Panc1 (cell line): ENCODE measurements around the gene MED14. TPM values are rescaled to one million over a fixed set of nuclear protein-coding genes. Genes with fewer than 3 reads are reported as not detected.

Source experiments
- ATAC-seq: fragments of 200-7000 bp; cut with Tn5 transposase; 2 replicates; pipeline ENCODE4 v1.9.1; 2020; ENCODE audit warnings: mild to moderate bottlenecking, moderate library complexity
- BruUV-seq: library from RNA; stranded (reverse); fragments of 400-500 nt; replicated peaks from 2 replicates; lab custom pipeline; 2021; lab: Mats Ljungman, UMichigan
- CTCF ChIA-PET: fragments of 300-600 bp; sonication (Branson Sonifier 250); formaldehyde crosslinking; loops from one replicate; lab custom pipeline; 2022; ENCODE audit warnings: antibody characterized with exemption; lab: Charles Lee
- POLR2A ChIA-PET: fragments of 300-600 bp; sonication (Branson Sonifier 250); formaldehyde crosslinking; loops from one replicate; lab custom pipeline; 2022; ENCODE audit warnings: antibody characterized with exemption; lab: Charles Lee
- DNase-seq: peaks from one replicate; pipeline ENCODE4 v3.0.0-alpha.2; 2010; ENCODE audit warnings: low read depth, low spot score
- H3K27ac ChIP-seq: 2 replicates; pipeline ENCODE4 v1.5.1; 2011; ENCODE audit warnings: mild to moderate bottlenecking, low read length, inconsistent platforms
- H3K27me3 ChIP-seq: fragments of 200-500 bp; sonication (Bioruptor generic); 2 replicates; pipeline ENCODE4 v1.6.0; 2014; ENCODE audit warnings: low read length, inconsistent platforms; ENCODE audit not compliant: control insufficient read depth, insufficient read depth
- H3K36me3 ChIP-seq: fragments of 200-500 bp; sonication (Bioruptor generic); 2 replicates; pipeline ENCODE4 v1.5.1; 2014; ENCODE audit warnings: inconsistent platforms, mild to moderate bottlenecking, low read length, moderate library complexity; ENCODE audit not compliant: control insufficient read depth, insufficient read depth
- H3K4me1 ChIP-seq: 2 replicates; pipeline ENCODE4 v1.5.1; 2011; ENCODE audit warnings: inconsistent platforms, mild to moderate bottlenecking, low read length, moderate library complexity; ENCODE audit not compliant: control insufficient read depth, insufficient read depth
- H3K4me3 ChIP-seq, 2 experiments: 2 replicates each; pipeline ENCODE4 v1.5.1; 2011 to 2012; ENCODE audit warnings: low read depth in 2 of 2, low read length in 2 of 2, mild to moderate bottlenecking in 2 of 2, inconsistent platforms in 1 of 2, moderate library complexity in 1 of 2
- H3K9me3 ChIP-seq: fragments of 200-500 bp; sonication (Bioruptor generic); 2 replicates; pipeline ENCODE4 v1.5.1; 2014; ENCODE audit warnings: low read depth, mild to moderate bottlenecking, inconsistent platforms, low read length, moderate library complexity; ENCODE audit not compliant: control insufficient read depth, insufficient read depth
- CTCF ChIP-seq: fragments of 450-650 bp; IDR thresholded peaks from 2 replicates; pipeline ENCODE4 v1.5.1; 2017; ENCODE audit warnings: mild to moderate bottlenecking
- POLR2AphosphoS5 ChIP-seq: IDR thresholded peaks from 2 replicates; pipeline ENCODE4 v1.6.1; 2012; ENCODE audit warnings: mild to moderate bottlenecking, low read depth, low read length, moderate library complexity
- REST ChIP-seq, 2 experiments: IDR thresholded peaks; 2 replicates each; pipeline ENCODE4 v1.6.1; 2011 to 2012; ENCODE audit warnings: low read depth in 2 of 2, control low read depth in 1 of 2, low read length in 1 of 2, mild to moderate bottlenecking in 1 of 2, moderate library complexity in 1 of 2; ENCODE audit not compliant: insufficient read depth in 1 of 2
- SIN3A ChIP-seq: IDR thresholded peaks from 2 replicates; pipeline ENCODE4 v1.6.1; 2012; ENCODE audit warnings: low read depth, mild to moderate bottlenecking, low read length, moderate library complexity, borderline replicate concordance; ENCODE audit not compliant: insufficient read depth
- TCF7L2 ChIP-seq: IDR thresholded peaks from 2 replicates; pipeline ENCODE4 v1.6.1; 2011; ENCODE audit warnings: mild to moderate bottlenecking, low read depth, low read length, inconsistent platforms
- in situ Hi-C: cut with HindIII; loops from 2 replicates; pipeline ENCODE4 v1.10.0; 2016; ENCODE audit warnings: low sequenced_read_pairs, low pct_unique_long_range_greater_than_20kb
- intact Hi-C: fragments of 100-400 bp; cut with micrococcal nuclease; formaldehyde crosslinking; loops from one replicate; pipeline ENCODE4 v1.10.0; 2022; ENCODE audit not compliant: unreplicated experiment
- total RNA-seq: library from RNA; stranded (reverse); gene quantifications from one replicate; pipeline ENCODE4 v1.2.1, GENCODE V29; 2021; ENCODE audit not compliant: unreplicated experiment

Gene MED14
- total RNA-seq, 1 experiment from 2014 or later: 45.4 TPM

GRCh38 chrX:40651620-40652223 is 83.6 kb downstream of the MED14 start:
- CTCF ChIA-PET: interaction anchor here (0.7 kb wide), 1 partner anchor 108 kb away, joined by 3 read pairs; no protein-coding TSS in a partner anchor
- no peak for ATAC-seq
- in situ Hi-C loops: no loop called here
- H3K4me3 ChIP-seq: no peak overlapping the region
- POLR2A ChIA-PET: no interaction called here
- no peaks in the 10 kb centered on the region for H3K27me3 ChIP-seq
- intact Hi-C loops: loop anchor here (5.0 to 10.0 kb wide), 2 partner anchors 146 to 443 kb away; no protein-coding TSS in a partner anchor
- H3K4me1 ChIP-seq: no peaks in the 10 kb centered on the region
- TF ChIP-seq CTCF (peak; percentile 65; the same call in 1 of the 2 replicates), TCF7L2 (no peak)
- no peak for DNase-seq
- no peaks in the 10 kb centered on the region for H3K9me3 ChIP-seq
- H3K36me3 ChIP-seq: no peaks in the 10 kb centered on the region; the same call in 1 of the 2 replicates
- BruUV-seq: no TSS peak
- no peak overlapping the region for H3K27ac ChIP-seq

GRCh38 chrX:40647307-40648197 is 87.8 kb downstream of the MED14 start, which contains the start of gene CXorf38:
Gene CXorf38, minus strand, starts transcription at chrX:40647561. Its CDS starts 41 bp downstream, at chrX:40647520.
- in situ Hi-C loops: no loop called here
- POLR2A ChIA-PET: no interaction called here

More at GRCh38 chrX:40647307-40648197, 87.8 kb downstream of the MED14 start, which contains the start of gene CXorf38:
- no peak for DNase-seq
- CTCF ChIA-PET: interaction anchor here (0.7 kb wide), 1 partner anchor 104 kb away, joined by 4 read pairs; no protein-coding TSS in a partner anchor
- Histone ChIP-seq H3K4me3 (peak within 1 kb of the TSS; percentile 66 to 67), H3K27me3 (no peaks in the 10 kb centered on the region), H3K4me1 (no peaks in the 10 kb centered on the region), H3K27ac (peak within 1 kb of the TSS; percentile 73), H3K36me3 (no peaks in the 10 kb centered on the region), H3K9me3 (no peaks in the 10 kb centered on the region)
- BruUV-seq: no TSS peak
- peak; percentile 90 for ATAC-seq
- TF ChIP-seq POLR2AphosphoS5 (peak; percentile 48; the same call in 1 of the 2 replicates), TCF7L2 (no peak), REST (IDR thresholded peaks at IDR 0.05; ENCODE audit: insufficient read depth in 1 of 2, low read depth in 2 of 2, low read length in 1 of 2) (no peak), SIN3A (no peak), CTCF (no peak)
- intact Hi-C loops: no loop called here
